Testis (tissue), 2 donors: ENCODE data around the gene PKNOX2.

Source experiments
- POLR2A ChIP-seq: fragments of 450-650 bp; IDR thresholded peaks from one replicate; pipeline ENCODE4 v1.6.1; 2017; ENCODE audit warnings: antibody characterized with exemption, mild to moderate bottlenecking, moderate library complexity
- TF ChIP-seq, protein P1 (sequence below), 3 experiments: fragments of 450-650 bp in 2 of 3; fragments of 200-600 bp in 1 of 3; sonication (generic) in 1 of 3; IDR thresholded peaks; one replicate each; pipeline ENCODE4 v1.5.1; 2016 to 2019; ENCODE audit warnings: antibody characterized with exemption in 3 of 3, mild to moderate bottlenecking in 2 of 3, moderate library complexity in 1 of 3

DNA sequence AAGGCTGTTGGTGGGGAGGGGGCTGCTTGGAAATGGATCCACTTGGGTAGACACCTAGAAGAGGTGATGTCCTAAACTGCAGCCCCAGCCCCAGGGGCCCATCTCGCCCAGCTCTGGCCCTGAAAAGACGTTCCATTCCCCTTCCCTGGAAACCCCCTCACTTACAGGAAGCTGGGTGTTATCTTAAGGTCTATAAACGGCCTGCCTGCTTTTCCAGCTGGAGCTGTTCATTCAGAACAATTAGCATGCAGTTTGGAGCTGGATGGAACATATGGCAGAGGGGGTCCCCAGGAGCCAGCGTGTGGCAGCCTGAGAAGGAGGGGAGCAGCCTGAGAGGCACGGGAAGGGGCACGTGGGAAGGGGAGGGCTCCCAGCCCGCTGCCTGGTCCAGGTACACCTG is 139.6 kb downstream of the PKNOX2 start:
- TF ChIP-seq, protein P1, sequence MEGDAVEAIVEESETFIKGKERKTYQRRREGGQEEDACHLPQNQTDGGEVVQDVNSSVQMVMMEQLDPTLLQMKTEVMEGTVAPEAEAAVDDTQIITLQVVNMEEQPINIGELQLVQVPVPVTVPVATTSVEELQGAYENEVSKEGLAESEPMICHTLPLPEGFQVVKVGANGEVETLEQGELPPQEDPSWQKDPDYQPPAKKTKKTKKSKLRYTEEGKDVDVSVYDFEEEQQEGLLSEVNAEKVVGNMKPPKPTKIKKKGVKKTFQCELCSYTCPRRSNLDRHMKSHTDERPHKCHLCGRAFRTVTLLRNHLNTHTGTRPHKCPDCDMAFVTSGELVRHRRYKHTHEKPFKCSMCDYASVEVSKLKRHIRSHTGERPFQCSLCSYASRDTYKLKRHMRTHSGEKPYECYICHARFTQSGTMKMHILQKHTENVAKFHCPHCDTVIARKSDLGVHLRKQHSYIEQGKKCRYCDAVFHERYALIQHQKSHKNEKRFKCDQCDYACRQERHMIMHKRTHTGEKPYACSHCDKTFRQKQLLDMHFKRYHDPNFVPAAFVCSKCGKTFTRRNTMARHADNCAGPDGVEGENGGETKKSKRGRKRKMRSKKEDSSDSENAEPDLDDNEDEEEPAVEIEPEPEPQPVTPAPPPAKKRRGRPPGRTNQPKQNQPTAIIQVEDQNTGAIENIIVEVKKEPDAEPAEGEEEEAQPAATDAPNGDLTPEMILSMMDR (IDR thresholded peaks at IDR 0.05): no peak
- no peak for TF ChIP-seq POLR2A
